ENCODE data around the gene POLR3H.

The POLR3H gene

DNA sequence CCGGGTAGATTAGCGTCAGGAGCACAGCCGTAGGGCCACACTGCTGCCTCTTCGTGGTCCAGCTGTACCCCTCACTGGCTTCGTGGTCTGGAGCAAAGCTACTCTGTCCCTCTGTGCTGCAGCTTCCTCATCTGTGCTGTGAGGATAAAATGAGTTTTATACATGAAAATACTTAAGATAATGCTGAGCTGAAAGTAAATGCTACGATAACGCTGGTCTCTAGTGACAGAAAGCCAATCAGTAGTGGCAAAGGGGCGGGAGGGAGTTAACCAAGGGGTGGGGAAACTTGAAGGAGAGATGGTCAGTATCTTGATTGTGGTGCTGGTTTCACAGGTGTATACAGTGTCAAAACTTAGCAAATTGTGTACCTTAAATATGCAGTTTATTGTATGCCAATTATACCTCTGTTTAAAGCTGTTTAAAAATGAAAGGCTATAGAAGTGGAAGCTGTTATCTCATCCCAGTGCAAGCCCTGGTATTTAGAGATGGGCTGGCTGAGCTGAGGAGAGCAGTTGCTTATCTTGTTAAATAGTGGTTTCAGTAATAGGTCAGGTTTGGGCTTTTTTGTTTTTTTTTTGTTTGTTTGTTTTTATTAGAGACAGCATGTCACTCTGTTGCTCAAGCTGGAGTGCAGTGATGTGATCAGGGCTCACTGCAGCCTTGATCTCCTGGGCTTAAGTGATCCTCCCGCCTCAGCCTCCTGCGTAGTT is 38.6 kb downstream of the POLR3H start:
- DNase-seq (ENCODE audit: low read depth): no peak
- no peak for TF ChIP-seq CTCF (IDR thresholded peaks at IDR 0.05; ENCODE audit: control insufficient read depth, insufficient read depth, low read depth, low read length, missing control alignments)
- no peak overlapping the region for H3K4me3 ChIP-seq (ENCODE audit: control insufficient read depth, low read depth, low read length)

DNA sequence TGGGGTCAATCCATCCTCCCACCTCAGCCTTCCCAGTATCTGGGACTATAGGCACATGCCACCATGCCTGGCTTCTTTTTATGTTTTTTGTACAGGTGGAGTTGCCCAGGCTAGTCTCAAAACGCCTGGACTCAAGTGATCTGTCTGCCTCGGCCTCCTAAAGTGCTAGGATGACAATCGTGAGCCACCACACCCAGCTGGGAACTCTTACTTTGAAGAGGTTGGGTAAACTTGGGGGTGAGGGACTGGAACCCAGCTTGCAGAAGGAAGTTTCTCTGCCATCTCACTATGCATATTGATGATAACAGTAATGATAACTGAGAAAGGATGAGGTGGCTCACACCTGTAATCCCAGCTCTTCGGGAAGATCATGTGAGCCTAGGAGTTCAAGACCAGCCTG is 39.5 kb downstream of the POLR3H start:
- H3K4me3 ChIP-seq (ENCODE audit: control insufficient read depth, low read depth, low read length): no peak overlapping the region
- no peak for TF ChIP-seq CTCF (IDR thresholded peaks at IDR 0.05; ENCODE audit: control insufficient read depth, insufficient read depth, low read depth, low read length, missing control alignments)
- DNase-seq (ENCODE audit: low read depth): no peak

GRCh38 chr22:41504397-41504796 is 39.9 kb downstream of the POLR3H start:
- no peak overlapping the region for H3K4me3 ChIP-seq (ENCODE audit: control insufficient read depth, low read depth, low read length)
- TF ChIP-seq CTCF (IDR thresholded peaks at IDR 0.05; ENCODE audit: control insufficient read depth, insufficient read depth, low read depth, low read length, missing control alignments): no peak
- no peak for DNase-seq (ENCODE audit: low read depth)

- no peak for DNase-seq (ENCODE audit: low read depth)
- H3K4me3 ChIP-seq (ENCODE audit: control insufficient read depth, low read depth, low read length): no peak overlapping the region
- TF ChIP-seq CTCF (IDR thresholded peaks at IDR 0.05; ENCODE audit: control insufficient read depth, insufficient read depth, low read depth, low read length, missing control alignments): no peak
Observed at GRCh38 chr22:41501209-41501608, 43.1 kb downstream of the POLR3H start.

DNA sequence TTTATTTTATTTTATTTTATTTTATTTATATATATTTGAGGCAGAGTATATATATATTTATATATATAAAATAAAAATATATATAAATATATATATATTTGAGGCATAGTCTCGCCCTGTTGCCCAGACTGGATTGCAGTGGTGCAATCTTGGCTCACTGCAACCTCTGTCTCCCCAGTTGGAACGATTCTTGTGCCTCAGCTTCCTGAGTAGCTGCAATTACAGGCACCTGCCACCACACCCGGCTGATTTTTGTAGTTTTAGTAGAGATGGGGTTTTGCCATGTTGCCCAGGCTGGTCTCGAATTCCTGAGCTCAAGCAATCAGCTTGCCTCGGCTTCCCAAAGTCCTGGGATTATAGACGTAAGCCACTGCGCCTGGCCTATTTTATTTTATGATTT is 44.0 kb downstream of the POLR3H start:
- TF ChIP-seq CTCF (IDR thresholded peaks at IDR 0.05; ENCODE audit: control insufficient read depth, insufficient read depth, low read depth, low read length, missing control alignments): no peak
- no peak for DNase-seq (ENCODE audit: low read depth)
- no peak overlapping the region for H3K4me3 ChIP-seq (ENCODE audit: control insufficient read depth, low read depth, low read length)

DNA sequence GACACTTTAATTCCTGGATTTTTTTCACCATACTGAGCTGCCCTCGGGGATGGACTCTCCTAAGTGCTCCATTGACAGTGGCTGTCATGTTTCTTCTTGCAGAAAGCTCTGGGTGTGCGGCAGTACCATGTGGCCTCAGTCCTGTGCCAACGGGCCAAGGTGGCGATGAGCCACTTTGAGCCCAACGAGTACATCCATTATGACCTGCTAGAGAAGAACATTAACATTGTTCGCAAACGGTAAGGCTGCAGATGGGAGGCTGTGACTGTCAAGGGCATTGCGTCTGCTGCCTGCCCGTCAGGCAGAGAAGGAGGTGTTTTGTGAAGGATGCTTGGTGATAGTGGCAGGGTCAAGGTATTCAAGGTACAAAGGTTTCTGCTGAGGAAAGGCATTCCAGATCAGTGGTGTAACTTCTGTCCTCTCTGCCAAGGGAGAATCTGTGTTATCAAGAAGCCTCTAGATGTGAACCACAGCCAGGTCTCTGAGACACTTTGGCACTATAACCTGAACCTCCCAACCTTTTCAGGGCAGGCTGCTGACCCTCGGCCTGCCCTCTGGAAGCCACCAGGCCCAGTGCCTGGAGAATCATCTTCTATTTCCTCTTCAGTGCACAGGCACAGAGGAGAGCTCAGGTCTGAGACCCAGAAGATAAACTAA is 44.5 kb downstream of the POLR3H start:
- H3K4me3 ChIP-seq (ENCODE audit: control insufficient read depth, low read depth, low read length): no peak overlapping the region
- no peak for TF ChIP-seq CTCF (IDR thresholded peaks at IDR 0.05; ENCODE audit: control insufficient read depth, insufficient read depth, low read depth, low read length, missing control alignments)
- DNase-seq (ENCODE audit: low read depth): no peak
